NCI-H1417 (cell line): ENCODE results near the gene ROBO1.

Source experiments
- DNase-seq, 3 experiments: peaks; one replicate each; lab custom pipeline; 2025; lab: John Stamatoyannopoulos, UW

ROBO1 gene

DNA sequence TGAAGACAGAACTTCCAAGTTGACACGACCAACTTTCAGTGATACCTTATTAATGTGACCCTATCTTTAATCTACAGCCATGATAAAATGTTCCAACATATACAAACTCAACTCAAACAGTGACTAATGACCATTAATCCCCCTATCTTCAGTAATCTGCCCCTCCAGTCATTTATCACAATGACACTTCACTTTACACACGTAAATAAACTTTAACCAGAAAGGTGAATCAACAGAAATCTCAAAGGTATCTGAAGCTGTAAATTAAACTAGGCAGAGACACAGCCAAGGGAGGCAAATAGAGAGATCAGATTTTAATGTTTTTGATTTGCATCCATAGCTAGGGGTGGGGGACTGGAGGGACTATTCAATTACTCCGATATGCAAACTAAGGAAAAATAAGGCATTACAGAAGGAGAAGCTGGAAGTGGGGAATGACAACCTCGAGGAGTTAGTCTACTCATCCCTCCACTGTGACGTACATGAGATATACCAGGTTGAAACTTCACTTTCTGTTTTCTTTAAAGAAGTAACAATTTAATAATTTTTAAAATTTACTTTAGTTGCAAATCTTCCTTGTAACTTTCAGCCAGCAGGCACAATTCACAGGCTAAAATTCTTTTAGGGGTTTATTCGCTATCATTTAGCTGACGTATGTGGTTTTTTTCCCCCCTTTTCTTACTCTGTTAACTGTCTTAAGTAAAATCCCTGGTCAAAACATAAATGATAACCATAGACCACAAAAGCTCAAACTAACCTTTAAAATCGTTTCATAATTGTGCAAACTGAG, 751.0 kb downstream of the ROBO1 start:
- DNase-seq = peak in 2 of 3 experiments; percentile 25 to 45

- DNase-seq = peak in 1 of 3 experiments; percentile 13
Measured at GRCh38 chr3:79015854-79016253, 751.9 kb downstream of the ROBO1 start.

GRCh38 chr3:79012946-79013362, 754.8 kb downstream of the ROBO1 start:
- peak; percentile 15 to 75 (median 53) for DNase-seq

- DNase-seq = no peak
Measured at GRCh38 chr3:79012530-79012913, 755.3 kb downstream of the ROBO1 start.

DNA sequence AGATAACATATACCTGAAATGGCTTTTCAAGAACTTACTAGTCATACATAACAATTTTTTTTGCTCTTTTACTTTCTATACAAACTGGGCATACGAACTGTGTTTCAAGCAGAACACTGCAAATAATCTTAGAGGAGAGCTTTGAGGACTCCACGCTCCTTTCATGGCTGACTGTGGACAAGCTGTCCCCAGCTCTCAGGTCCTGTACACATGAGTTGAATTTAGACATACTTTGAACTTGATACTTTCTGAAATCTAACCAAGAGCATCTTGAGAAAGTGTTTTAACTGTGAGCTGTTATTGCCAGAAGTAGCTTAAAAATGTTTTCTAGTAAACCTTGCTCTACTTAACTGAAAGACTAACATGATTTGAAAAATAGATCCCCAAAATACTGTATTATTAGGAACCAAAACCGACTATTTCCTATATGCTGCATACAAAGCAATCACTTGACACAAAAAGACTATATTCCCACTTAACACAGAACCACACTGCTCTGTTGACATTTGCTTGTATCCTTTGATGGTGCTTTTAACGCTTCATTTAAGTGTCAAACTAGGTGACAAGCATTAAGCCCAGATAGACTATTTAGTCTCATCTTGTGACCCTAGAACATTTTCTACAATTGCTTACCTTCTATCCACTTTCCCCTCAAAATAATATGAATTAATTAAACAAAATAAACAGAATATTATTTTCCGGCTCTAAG, 755.8 kb downstream of the ROBO1 start:
- peak; percentile 3 to 65 (median 15) for DNase-seq

- no peak for DNase-seq
Measured at GRCh38 chr3:79009861-79010260, 757.9 kb downstream of the ROBO1 start.

- DNase-seq = no peak
Measured at GRCh38 chr3:79006077-79006476, 761.7 kb downstream of the ROBO1 start.

GRCh38 chr3:79005084-79005483, 762.7 kb downstream of the ROBO1 start:
- no peak for DNase-seq

GRCh38 chr3:79003994-79004393, 763.8 kb downstream of the ROBO1 start:
- no peak for DNase-seq

DNA sequence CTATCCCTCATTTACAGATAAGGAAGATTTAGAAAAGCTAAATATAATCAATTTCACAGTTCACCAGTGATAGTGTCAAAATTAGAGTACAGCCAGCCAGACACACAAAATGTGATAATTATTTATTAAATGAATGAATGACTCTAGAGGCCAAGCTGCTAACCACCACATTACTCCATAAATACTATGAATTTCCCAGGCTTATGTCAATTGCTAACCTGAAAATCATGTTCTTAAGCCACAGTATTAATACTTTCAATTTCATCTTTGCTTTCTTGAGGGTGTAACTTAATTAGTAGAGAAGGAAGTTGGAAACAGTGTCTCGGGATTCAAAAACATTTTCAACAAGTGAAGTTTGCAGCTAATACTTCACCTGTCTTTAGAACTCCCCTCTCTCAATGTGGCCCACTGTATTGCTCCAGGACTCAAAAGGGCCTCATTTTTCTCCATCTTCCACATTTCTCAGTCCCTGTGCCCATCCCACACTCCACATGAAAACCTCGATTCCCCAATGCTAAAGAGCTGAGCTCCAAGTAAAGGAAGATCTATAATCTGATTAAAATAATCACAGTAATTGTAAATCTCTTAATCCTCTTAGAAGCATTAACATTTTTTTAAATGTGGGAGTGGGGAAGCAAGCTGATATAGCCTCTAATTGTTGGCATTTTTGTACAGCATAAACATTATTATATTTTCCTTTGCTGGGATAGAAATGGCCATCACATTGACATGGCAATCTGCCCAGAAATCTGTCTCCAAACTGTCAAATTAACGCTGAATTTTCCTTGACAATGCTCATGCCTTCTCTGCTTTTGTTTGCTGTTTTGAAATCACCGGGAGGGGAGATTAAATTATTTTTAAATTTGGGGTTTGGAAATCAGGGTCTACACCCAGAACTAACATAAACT, 765.1 kb downstream of the ROBO1 start:
- DNase-seq = peak in 1 of 3 experiments; percentile 38

- DNase-seq = no peak
Measured at GRCh38 chr3:79001255-79001654, 766.5 kb downstream of the ROBO1 start.

GRCh38 chr3:78999139-78999538, 768.7 kb downstream of the ROBO1 start:
- no peak for DNase-seq

- no peak for DNase-seq
Measured at GRCh38 chr3:78995087-78995486, 772.7 kb downstream of the ROBO1 start.

GRCh38 chr3:78994174-78995027, 773.4 kb downstream of the ROBO1 start:
- peak in 1 of 3 experiments; percentile 15 for DNase-seq

GRCh38 chr3:78993375-78993774, 774.4 kb downstream of the ROBO1 start:
- no peak for DNase-seq

DNA sequence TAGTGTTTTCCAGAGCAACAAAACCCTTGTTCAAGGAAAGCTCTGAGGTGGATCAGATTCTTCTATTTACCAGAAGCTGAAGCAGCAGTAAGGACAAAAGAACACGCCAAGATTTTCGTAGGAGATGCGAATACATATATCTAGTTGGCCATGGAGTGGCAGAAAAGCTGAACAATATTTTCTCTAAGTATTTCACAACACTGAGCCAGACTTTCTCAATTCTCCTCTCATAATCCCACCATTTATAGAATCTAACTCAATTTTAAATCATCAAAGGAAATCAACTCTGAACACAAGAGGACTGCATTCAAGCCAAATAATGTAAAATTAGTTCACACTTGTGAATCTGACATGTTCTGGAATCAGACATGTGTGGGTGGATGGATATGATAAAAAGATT, 775.0 kb downstream of the ROBO1 start:
- DNase-seq = no peak

DNA sequence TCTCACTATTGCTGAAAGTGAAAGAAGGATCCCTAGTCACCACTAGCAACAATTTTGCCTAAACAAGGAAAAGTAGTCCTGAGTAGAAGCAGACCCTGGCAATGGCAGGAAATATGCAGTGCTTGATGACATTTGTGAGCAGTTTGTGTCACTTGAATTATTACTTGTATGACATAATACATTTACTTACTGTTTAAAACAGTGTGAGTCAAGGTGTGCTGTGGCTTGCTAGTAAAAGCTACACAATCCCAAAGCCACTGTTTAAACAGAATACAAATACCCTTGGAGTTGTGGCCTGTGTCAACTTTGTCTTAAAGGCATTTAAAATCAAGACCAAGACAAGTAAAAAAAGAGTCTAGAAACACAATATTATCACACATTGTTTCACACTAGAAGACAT, 775.4 kb downstream of the ROBO1 start:
- DNase-seq = no peak

GRCh38 chr3:78991656-78992055, 776.1 kb downstream of the ROBO1 start:
- DNase-seq = no peak

DNA sequence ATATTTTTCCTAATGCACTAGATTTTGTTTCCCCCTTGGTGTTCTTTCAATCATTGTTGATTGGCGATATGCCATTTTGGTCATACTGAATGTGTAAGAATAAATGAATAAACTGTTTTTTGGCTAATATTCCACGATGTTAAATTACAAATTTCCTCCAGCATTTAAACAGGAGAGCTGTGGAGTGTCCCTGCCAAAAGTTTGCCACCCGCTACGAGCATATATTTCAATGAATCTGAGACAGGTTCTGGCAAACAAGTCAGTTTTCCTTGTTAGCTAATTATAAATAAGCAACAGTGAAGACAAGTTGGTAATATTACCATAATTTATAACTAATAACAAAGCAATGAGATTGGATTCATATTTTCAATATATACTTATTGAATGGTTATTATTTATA, 777.6 kb downstream of the ROBO1 start:
- DNase-seq = no peak

DNA sequence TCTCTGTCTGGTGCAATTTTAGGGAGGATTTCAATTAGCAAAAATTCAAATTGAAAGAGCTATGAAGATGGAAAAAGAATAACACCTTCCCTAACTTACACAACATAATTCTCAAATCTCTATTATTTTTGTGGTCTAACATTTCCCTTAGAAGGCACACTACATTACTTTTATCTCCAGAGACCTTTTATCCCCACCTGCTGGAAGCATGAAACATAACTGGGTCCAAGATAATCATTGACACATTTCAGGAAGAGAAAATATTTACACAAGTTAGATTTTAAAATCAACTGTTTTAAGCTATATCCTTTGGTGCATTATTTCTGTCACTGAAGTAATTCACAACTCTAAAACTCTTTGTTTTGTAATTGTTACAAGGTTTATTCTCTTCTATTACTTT, 779.5 kb downstream of the ROBO1 start:
- peak in 2 of 3 experiments; percentile 0 to 41 for DNase-seq

DNA sequence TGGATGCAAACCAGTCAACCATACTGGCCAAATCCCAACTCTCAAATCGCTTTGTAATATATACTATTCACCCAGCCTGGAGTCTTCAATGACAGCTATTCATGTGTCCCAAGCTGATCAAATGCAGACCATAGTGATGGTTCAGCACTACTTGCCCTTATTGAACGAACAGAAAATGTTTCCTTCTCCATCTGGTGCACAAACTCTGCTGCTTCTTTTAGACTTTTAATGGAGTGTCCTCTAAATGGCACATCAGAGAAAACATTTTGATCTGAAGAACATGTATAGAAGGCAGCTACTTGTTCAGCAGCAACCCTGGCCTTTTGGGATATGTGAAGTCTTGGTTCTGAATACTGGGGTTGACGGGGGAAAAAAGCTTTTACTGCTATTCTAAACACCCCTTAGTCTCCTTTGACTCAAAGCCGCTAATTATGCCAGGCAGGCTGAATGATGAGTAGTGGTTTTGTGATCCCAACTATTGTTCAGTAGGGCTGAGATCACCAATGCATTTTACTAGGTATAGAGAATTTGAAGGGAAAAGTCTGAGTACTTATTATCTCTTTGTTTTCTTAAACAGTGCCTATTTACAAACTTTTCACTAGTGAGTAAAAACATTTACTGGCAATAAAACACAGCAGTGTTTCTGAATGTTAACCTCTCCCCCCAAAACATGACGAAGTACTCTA, 781.2 kb downstream of the ROBO1 start:
- peak in 2 of 3 experiments; percentile 11 to 45 for DNase-seq
